Measurements from ENCODE around the gene GREM2.

The GREM2 gene

GRCh38 chr1:240589585-240590110, 22.3 kb downstream of the GREM2 start:
- TF ChIP-seq, protein P1, sequence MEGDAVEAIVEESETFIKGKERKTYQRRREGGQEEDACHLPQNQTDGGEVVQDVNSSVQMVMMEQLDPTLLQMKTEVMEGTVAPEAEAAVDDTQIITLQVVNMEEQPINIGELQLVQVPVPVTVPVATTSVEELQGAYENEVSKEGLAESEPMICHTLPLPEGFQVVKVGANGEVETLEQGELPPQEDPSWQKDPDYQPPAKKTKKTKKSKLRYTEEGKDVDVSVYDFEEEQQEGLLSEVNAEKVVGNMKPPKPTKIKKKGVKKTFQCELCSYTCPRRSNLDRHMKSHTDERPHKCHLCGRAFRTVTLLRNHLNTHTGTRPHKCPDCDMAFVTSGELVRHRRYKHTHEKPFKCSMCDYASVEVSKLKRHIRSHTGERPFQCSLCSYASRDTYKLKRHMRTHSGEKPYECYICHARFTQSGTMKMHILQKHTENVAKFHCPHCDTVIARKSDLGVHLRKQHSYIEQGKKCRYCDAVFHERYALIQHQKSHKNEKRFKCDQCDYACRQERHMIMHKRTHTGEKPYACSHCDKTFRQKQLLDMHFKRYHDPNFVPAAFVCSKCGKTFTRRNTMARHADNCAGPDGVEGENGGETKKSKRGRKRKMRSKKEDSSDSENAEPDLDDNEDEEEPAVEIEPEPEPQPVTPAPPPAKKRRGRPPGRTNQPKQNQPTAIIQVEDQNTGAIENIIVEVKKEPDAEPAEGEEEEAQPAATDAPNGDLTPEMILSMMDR (IDR thresholded peaks at IDR 0.05; ENCODE audit: extremely low read depth, insufficient read depth, missing control alignments), result no peak
- in situ Hi-C loops (cut with MboI; ENCODE audit: low pct_unique_long_range_greater_than_20kb, low sequenced_read_pairs, unreplicated experiment), result no loop called here
- DNase-seq (ENCODE audit: low spot score), result no peak

GRCh38 chr1:240586006-240586405, 25.9 kb downstream of the GREM2 start:
- TF ChIP-seq, protein P1 (IDR thresholded peaks at IDR 0.05; ENCODE audit: extremely low read depth, insufficient read depth, missing control alignments), result no peak
- in situ Hi-C loops (cut with MboI; ENCODE audit: low pct_unique_long_range_greater_than_20kb, low sequenced_read_pairs, unreplicated experiment), result no loop called here
- no peak for DNase-seq (ENCODE audit: low spot score)

DNA sequence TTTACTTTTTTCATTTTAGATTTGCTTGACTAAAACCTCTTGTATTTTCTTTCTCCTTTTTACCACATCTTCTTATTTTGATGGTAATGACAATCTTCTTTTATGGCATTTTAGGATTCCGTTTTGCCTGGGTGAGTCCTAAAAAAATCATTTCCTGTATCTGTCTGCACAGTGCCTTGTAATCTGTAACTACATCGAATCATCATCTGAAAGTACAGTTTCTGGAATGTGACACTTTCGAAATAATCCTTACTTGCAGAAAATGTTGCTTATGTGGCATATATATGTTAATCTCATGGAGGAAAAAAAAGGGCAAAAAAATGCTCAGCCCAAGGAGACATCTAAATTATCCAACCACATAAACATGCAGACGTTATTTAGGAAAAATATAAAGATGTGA, 29.0 kb downstream of the GREM2 start:
- DNase-seq (ENCODE audit: low spot score), result no peak
- in situ Hi-C loops (cut with MboI; ENCODE audit: low pct_unique_long_range_greater_than_20kb, low sequenced_read_pairs, unreplicated experiment), result no loop called here
- TF ChIP-seq, protein P1 (IDR thresholded peaks at IDR 0.05; ENCODE audit: extremely low read depth, insufficient read depth, missing control alignments), result no peak

DNA sequence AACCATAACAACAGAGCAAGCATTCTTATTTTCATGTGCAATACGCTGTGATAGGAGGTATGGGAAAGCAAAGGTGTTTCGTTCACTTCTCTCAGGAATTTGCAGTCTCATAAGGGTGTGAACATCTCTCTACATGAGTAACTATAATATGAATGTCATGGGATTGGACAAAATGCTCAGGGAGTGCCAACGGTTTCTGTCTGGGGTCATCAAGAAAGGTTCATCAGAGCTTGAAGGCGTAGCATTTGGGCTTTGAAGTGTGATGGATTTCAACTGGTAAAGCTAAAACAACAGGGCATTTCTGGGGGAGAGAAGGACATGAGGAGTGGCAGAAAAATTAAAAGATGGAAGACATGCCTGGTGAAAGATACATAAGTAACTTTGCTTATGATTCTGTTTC, 32.4 kb downstream of the GREM2 start:
- TF ChIP-seq, protein P1 (IDR thresholded peaks at IDR 0.05; ENCODE audit: extremely low read depth, insufficient read depth, missing control alignments), result no peak
- in situ Hi-C loops (cut with MboI; ENCODE audit: low pct_unique_long_range_greater_than_20kb, low sequenced_read_pairs, unreplicated experiment), result no loop called here
- DNase-seq (ENCODE audit: low spot score), result no peak

DNA sequence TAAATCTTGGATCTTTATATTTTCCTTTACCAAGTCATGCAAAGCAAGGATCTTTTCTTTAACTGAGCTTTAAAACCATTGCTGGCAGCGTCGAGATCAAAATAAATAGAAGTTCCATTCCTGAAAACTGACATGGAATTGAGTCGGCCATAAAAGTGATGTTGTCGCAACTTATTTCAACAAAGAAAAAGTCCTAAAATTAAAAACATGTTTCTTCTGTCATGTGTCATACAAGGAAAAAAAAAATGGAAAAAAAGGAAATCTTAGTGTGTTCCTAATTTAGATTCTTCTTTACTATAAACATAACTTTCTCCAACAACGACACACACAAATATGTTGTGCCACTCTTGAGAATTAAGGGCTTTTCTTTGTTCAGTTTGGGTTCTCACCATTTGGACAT, 34.9 kb downstream of the GREM2 start:
- in situ Hi-C loops (cut with MboI; ENCODE audit: low pct_unique_long_range_greater_than_20kb, low sequenced_read_pairs, unreplicated experiment), result no loop called here
- DNase-seq (ENCODE audit: low spot score), result no peak
- TF ChIP-seq, protein P1 (IDR thresholded peaks at IDR 0.05; ENCODE audit: extremely low read depth, insufficient read depth, missing control alignments), result no peak

DNA sequence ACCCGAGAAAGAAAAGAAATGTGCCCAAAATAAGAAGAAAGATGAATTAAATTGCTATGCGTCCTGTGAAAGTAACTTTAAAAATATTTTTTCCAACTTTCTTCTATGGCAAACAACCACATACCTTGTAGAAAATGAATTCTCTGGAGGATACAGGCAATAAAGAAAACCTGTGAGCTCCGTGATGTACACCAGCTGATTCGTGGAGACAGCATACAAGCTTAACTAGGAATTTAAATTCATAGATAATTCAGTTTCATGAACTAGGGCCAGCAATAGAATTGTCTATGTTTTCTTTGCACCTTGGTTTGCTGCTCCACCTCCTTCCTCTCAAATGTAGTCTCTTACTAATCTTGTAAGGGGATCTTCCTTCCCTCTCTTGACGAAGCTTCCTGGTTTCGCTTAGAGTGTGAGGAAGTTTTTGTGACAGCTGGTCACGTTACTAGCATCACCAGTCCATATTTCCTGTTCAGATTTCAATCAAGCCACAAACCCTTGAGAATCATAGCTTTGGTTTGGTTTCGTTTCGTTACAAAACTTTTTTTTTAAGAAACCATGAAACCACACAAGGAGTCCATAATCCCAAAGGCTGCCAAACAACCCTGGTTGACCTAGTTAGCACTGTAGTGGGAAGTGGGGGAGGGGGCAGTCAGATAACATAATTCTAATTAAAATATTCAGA, 35.8 kb downstream of the GREM2 start:
- no peak for DNase-seq (ENCODE audit: low spot score)
- in situ Hi-C loops (cut with MboI; ENCODE audit: low pct_unique_long_range_greater_than_20kb, low sequenced_read_pairs, unreplicated experiment), result no loop called here
- TF ChIP-seq, protein P1 (IDR thresholded peaks at IDR 0.05; ENCODE audit: extremely low read depth, insufficient read depth, missing control alignments), result no peak

Measured in GM13977 (cell line).